KMS-11 (cell line): Measurements from ENCODE around the gene UTY.

Experiments
- H2AFZ ChIP-seq: fragments of 200-600 bp; sonication (generic); 2 replicates; pipeline ENCODE4 v1.6.1; 2016; ENCODE audit warnings: antibody characterized with exemption, mixed run types, low read depth
- H3K27ac ChIP-seq: fragments of 200-600 bp; sonication (generic); 2 replicates; pipeline ENCODE4 v1.6.1; 2016; ENCODE audit warnings: mild to moderate bottlenecking, mixed run types
- H3K27me3 ChIP-seq: fragments of 200-600 bp; sonication (generic); 2 replicates; pipeline ENCODE4 v1.6.1; 2017; ENCODE audit warnings: mild to moderate bottlenecking, low read depth, mixed run types, moderate library complexity; ENCODE audit not compliant: insufficient read depth
- H3K36me3 ChIP-seq: fragments of 200-600 bp; sonication (generic); 2 replicates; pipeline ENCODE4 v1.6.1; 2017; ENCODE audit warnings: mild to moderate bottlenecking, mixed run types; ENCODE audit not compliant: insufficient read depth
- H3K4me1 ChIP-seq: fragments of 200-600 bp; sonication (generic); 2 replicates; pipeline ENCODE4 v1.6.1; 2016; ENCODE audit warnings: mild to moderate bottlenecking, low read depth, mixed run types; ENCODE audit not compliant: poor library complexity, severe bottlenecking
- H3K4me2 ChIP-seq: fragments of 200-600 bp; sonication (generic); 2 replicates; pipeline ENCODE4 v1.7.0; 2016; ENCODE audit warnings: mild to moderate bottlenecking, mixed run types
- H3K4me3 ChIP-seq: fragments of 200-600 bp; sonication (generic); IDR thresholded peaks from 2 replicates; pipeline ENCODE4 v1.6.1; 2017; ENCODE audit warnings: low read depth, low read length, mixed read lengths; ENCODE audit not compliant: insufficient read depth
- H3K79me2 ChIP-seq: fragments of 200-600 bp; sonication (generic); 2 replicates; pipeline ENCODE4 v1.6.1; 2016; ENCODE audit warnings: low read depth, mixed run types; ENCODE audit not compliant: insufficient read depth
- H3K9ac ChIP-seq: fragments of 200-600 bp; sonication (generic); 2 replicates; pipeline ENCODE4 v1.6.1; 2016; ENCODE audit warnings: mild to moderate bottlenecking, mixed run types
- H4K20me1 ChIP-seq: fragments of 200-600 bp; sonication (generic); 2 replicates; pipeline ENCODE4 v1.6.1; 2016; ENCODE audit warnings: mild to moderate bottlenecking, mixed run types; ENCODE audit not compliant: insufficient read depth
- TF ChIP-seq, protein P1 (sequence below): fragments of 200-600 bp; sonication (generic); conservative IDR thresholded peaks from 2 replicates; pipeline ENCODE4 v1.6.1; 2017; ENCODE audit warnings: low read depth, mild to moderate bottlenecking, antibody characterized with exemption, low read length, moderate library complexity, mixed read lengths

The UTY gene

DNA sequence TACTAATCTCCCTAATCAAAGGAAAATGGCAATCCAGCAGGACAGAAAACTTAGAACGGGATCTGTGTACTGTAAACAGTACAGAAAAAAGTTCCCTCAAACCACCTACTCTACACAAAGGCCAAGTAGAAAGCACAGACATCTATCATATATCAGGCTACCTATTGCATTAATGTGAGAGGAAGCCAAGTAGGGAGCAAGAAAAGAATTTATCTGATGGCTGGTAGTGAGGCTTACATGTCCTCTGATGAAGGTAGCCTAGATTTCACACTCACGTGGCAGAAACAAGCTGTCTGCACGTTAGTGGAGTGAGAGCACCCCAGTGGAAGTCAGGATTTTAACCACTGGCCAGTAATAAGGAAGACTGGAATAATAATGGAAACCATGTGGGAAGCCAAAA lies 28.3 kb downstream of the UTY start:
- Histone ChIP-seq H3K36me3 (no peaks in the 10 kb centered on the region), H3K9ac (no peak overlapping the region), H3K27me3 (no peaks in the 10 kb centered on the region), H4K20me1 (no peaks in the 10 kb centered on the region), H2AFZ (no peak overlapping the region), H3K79me2 (no peaks in the 10 kb centered on the region), H3K4me3 (no peak overlapping the region), H3K27ac (no peak overlapping the region), H3K4me1 (no peaks in the 10 kb centered on the region), H3K4me2 (no peak overlapping the region)
- TF ChIP-seq, protein P1, sequence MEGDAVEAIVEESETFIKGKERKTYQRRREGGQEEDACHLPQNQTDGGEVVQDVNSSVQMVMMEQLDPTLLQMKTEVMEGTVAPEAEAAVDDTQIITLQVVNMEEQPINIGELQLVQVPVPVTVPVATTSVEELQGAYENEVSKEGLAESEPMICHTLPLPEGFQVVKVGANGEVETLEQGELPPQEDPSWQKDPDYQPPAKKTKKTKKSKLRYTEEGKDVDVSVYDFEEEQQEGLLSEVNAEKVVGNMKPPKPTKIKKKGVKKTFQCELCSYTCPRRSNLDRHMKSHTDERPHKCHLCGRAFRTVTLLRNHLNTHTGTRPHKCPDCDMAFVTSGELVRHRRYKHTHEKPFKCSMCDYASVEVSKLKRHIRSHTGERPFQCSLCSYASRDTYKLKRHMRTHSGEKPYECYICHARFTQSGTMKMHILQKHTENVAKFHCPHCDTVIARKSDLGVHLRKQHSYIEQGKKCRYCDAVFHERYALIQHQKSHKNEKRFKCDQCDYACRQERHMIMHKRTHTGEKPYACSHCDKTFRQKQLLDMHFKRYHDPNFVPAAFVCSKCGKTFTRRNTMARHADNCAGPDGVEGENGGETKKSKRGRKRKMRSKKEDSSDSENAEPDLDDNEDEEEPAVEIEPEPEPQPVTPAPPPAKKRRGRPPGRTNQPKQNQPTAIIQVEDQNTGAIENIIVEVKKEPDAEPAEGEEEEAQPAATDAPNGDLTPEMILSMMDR, result no peak

DNA sequence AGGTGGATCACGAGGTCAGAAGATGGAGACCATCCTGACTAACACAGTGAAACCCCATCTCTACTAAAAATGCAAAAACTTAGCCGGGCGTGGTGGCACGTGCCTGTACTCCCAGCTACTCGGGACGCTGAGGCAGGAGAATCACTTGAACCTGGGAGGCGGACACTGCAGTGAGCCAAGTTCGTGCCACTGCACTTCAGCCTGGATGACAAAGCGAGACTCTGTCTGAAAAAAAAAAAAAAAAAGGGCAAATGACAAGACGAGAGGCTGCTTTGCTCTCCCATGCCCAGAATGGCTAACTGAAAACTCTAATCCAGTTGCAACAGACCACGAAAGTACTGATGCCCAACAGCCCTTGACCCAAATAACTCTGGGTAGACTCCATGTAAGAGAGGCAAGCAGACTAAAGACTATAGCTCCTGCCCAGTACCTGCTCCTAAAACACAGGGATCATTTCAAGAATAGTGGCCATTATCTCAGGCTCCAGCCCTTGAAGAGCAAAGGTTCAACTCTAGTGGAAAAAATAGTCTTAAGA lies 29.2 kb downstream of the UTY start:
- no peak overlapping the region for H3K9ac ChIP-seq
- no peak overlapping the region for H3K27ac ChIP-seq
- H2AFZ ChIP-seq, result no peak overlapping the region
- H3K36me3 ChIP-seq, result no peaks in the 10 kb centered on the region
- H3K79me2 ChIP-seq, result no peaks in the 10 kb centered on the region
- no peaks in the 10 kb centered on the region for H3K4me1 ChIP-seq
- H3K27me3 ChIP-seq, result no peaks in the 10 kb centered on the region
- H3K4me3 ChIP-seq, result no peak overlapping the region
- H3K4me2 ChIP-seq, result no peak overlapping the region
- no peaks in the 10 kb centered on the region for H4K20me1 ChIP-seq
- TF ChIP-seq, protein P1, result no peak

DNA sequence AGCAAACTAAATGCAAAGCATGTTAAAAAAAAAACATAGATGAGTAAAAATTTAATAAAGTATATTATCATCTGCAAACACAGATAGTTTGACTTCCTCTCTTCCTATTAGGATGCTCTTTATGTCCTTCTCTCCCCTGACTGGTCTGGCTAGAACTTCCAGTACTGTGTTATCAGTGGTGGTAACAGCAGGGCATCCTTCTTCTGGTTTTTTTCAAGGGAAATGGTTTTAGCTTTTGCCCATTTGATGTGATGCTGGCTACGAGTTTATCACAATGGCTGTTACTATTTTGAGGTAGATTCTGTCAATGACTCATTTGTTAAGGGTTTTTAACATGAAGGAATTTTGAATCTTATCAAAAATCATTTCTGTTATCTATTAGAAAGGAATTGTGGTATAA lies 34.3 kb downstream of the UTY start:
- Histone ChIP-seq H2AFZ (no peak overlapping the region), H3K36me3 (no peaks in the 10 kb centered on the region), H3K4me2 (no peak overlapping the region), H3K9ac (no peak overlapping the region), H3K79me2 (no peaks in the 10 kb centered on the region), H3K27me3 (no peaks in the 10 kb centered on the region), H3K4me1 (no peaks in the 10 kb centered on the region), H3K27ac (no peak overlapping the region), H3K4me3 (no peak overlapping the region), H4K20me1 (no peaks in the 10 kb centered on the region)
- TF ChIP-seq, protein P1, result no peak

DNA sequence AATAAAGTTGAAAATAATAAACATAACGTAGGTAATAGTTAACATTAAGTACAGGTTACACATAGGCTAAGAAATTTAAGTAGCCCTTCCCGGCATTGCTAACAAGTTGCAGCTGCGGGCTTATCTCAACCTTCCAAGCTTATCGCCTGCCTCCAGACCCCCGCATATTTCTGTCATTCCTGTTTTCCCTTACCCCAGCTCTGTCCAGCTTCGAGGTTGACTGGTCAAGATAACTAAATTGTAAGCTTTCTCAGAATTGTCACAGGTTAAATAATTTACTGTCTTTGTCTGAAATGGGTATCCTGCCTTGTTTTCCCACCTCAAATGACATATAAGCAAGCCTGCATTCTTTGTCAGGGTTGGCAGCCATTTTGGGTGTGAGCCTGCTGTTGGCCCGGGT lies 36.7 kb downstream of the UTY start:
- Histone ChIP-seq H4K20me1 (no peaks in the 10 kb centered on the region), H2AFZ (no peak overlapping the region), H3K4me1 (no peaks in the 10 kb centered on the region), H3K27me3 (no peaks in the 10 kb centered on the region), H3K79me2 (no peaks in the 10 kb centered on the region), H3K36me3 (no peaks in the 10 kb centered on the region), H3K27ac (no peak overlapping the region), H3K4me2 (no peak overlapping the region), H3K4me3 (no peak overlapping the region), H3K9ac (no peak overlapping the region)
- TF ChIP-seq, protein P1, result no peak
